ENCODE results near the gene PLPP6. TPM values are rescaled to one million over a fixed set of nuclear protein-coding genes. Genes with fewer than 3 reads are reported as not detected.
A peak's percentile ranks its signal among the peaks of the same experiment; 100 is the strongest.

The PLPP6 gene
- total and polyA plus RNA-seq, 2 of the 13 experiments (the other 11 are each of a cell fraction or from before 2014, with no cell fraction given): 12.1 to 15.5 TPM

- TF ChIP-seq KAT8 (CRISPR knock-in tag; IDR thresholded peaks at IDR 0.05) (peak; percentile 95), CBFB (CRISPR knock-in tag; IDR thresholded peaks at IDR 0.05) (peak; percentile 61), ZSCAN22 (CRISPR knock-in tag; IDR thresholded peaks at IDR 0.05) (no peak; the same call in 1 of the 2 replicates), ERF (CRISPR knock-in tag; IDR thresholded peaks at IDR 0.05) (peak; percentile 89), SNAPC4 (CRISPR knock-in tag; IDR thresholded peaks at IDR 0.05) (peak; percentile 46; the same call in 1 of the 2 replicates), ETV6 (CRISPR knock-in tag; conservative IDR thresholded peaks at IDR 0.05) (0 out of 2 replicates have a peak, but pooled peaks have one; percentile 71), NPAS2 (CRISPR knock-in tag; IDR thresholded peaks at IDR 0.05; ENCODE audit: borderline replicate concordance) (no peak), RFXANK (CRISPR knock-in tag; IDR thresholded peaks at IDR 0.05) (peak; percentile 91; the same call in 1 of the 2 replicates), NAIF1 (CRISPR knock-in tag; IDR thresholded peaks at IDR 0.05; ENCODE audit: borderline replicate concordance) (peak; percentile 76; the same call in 1 of the 2 replicates), ZNF513 (CRISPR knock-in tag; conservative IDR thresholded peaks at IDR 0.05) (no peak; the same call in 1 of the 2 replicates), ZMAT5 (CRISPR knock-in tag; IDR thresholded peaks at IDR 0.05; ENCODE audit: borderline replicate concordance, low read depth) (no peak)
- TF ChIP-seq, protein P1, sequence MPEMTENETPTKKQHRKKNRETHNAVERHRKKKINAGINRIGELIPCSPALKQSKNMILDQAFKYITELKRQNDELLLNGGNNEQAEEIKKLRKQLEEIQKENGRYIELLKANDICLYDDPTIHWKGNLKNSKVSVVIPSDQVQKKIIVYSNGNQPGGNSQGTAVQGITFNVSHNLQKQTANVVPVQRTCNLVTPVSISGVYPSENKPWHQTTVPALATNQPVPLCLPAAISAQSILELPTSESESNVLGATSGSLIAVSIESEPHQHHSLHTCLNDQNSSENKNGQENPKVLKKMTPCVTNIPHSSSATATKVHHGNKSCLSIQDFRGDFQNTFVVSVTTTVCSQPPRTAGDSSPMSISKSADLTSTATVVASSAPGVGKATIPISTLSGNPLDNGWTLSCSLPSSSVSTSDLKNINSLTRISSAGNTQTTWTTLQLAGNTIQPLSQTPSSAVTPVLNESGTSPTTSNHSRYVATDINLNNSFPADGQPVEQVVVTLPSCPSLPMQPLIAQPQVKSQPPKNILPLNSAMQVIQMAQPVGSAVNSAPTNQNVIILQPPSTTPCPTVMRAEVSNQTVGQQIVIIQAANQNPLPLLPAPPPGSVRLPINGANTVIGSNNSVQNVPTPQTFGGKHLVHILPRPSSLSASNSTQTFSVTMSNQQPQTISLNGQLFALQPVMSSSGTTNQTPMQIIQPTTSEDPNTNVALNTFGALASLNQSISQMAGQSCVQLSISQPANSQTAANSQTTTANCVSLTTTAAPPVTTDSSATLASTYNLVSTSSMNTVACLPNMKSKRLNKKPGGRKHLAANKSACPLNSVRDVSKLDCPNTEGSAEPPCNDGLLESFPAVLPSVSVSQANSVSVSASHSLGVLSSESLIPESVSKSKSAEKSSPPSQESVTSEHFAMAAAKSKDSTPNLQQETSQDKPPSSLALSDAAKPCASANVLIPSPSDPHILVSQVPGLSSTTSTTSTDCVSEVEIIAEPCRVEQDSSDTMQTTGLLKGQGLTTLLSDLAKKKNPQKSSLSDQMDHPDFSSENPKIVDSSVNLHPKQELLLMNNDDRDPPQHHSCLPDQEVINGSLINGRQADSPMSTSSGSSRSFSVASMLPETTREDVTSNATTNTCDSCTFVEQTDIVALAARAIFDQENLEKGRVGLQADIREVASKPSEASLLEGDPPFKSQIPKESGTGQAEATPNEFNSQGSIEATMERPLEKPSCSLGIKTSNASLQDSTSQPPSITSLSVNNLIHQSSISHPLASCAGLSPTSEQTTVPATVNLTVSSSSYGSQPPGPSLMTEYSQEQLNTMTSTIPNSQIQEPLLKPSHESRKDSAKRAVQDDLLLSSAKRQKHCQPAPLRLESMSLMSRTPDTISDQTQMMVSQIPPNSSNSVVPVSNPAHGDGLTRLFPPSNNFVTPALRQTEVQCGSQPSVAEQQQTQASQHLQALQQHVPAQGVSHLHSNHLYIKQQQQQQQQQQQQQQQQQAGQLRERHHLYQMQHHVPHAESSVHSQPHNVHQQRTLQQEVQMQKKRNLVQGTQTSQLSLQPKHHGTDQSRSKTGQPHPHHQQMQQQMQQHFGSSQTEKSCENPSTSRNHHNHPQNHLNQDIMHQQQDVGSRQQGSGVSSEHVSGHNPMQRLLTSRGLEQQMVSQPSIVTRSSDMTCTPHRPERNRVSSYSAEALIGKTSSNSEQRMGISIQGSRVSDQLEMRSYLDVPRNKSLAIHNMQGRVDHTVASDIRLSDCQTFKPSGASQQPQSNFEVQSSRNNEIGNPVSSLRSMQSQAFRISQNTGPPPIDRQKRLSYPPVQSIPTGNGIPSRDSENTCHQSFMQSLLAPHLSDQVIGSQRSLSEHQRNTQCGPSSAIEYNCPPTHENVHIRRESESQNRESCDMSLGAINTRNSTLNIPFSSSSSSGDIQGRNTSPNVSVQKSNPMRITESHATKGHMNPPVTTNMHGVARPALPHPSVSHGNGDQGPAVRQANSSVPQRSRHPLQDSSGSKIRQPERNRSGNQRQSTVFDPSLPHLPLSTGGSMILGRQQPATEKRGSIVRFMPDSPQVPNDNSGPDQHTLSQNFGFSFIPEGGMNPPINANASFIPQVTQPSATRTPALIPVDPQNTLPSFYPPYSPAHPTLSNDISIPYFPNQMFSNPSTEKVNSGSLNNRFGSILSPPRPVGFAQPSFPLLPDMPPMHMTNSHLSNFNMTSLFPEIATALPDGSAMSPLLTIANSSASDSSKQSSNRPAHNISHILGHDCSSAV (CRISPR knock-in tag; IDR thresholded peaks at IDR 0.05; ENCODE audit: borderline replicate concordance): 0 out of 2 replicates have a peak, but pooled peaks have one; percentile 93
Measured at GRCh38 chr9:4679268-4680172, 17.4 kb downstream of the PLPP6 start, which contains the start of gene CDC37L1 (continued).

Data from HepG2 (cell line).